Measurements from ENCODE around the gene ABTB1. TPM values are rescaled to one million over a fixed set of nuclear protein-coding genes. Genes with fewer than 3 reads are reported as not detected.

Gene ABTB1
- total and polyA plus RNA-seq, 2 of the 13 experiments (the other 11 are each of a cell fraction or from before 2014, with no cell fraction given), result 0.42 to 14.5 TPM

GRCh38 chr3:127714866-127715265 is 42.1 kb downstream of the ABTB1 start:
- DNase-seq (ENCODE audit: low spot score) (no peak), FAIRE-seq (no peak), ATAC-seq (no peak)
- no peaks in the 10 kb centered on the region for H3K4me1 ChIP-seq (ENCODE audit: insufficient read depth, low read length)
- WGBS (ENCODE audit: low lambda C conversion rate), result 0% methylated on average over 1 of the region's 5 CpGs
- no peak overlapping the region for H3K27ac ChIP-seq (ENCODE audit: extremely low read length, insufficient read depth, low read length)
- no peak overlapping the region for H2AFZ ChIP-seq (ENCODE audit: low read length)
- no peaks in the 10 kb centered on the region for H3K79me2 ChIP-seq (ENCODE audit: insufficient read depth, low read length)
- no peak overlapping the region for H3K4me2 ChIP-seq (ENCODE audit: low read depth, low read length)
- no peak overlapping the region for H3K9ac ChIP-seq (ENCODE audit: insufficient read depth, low read depth, low read length)
- ChIA-PET CTCF (ENCODE audit: low intra/inter-chr PET ratio, low total read pairs) (no interaction called here), POLR2A (no interaction called here)
- intact Hi-C loops (cut with micrococcal nuclease; ENCODE audit: unreplicated experiment), result no loop called here
- in situ Hi-C loops (cut with HindIII; ENCODE audit: extremely low pct_ligation_motif_present, low pct_unique_long_range_greater_than_20kb), result no loop called here
- peaks cover 6 to 48% of the 10 kb centered on the region in 2 experiments for H3K27me3 ChIP-seq (ENCODE audit: control insufficient read depth in 1 of 2, insufficient read depth in 2 of 2, low read length in 2 of 2)
- no peaks in the 10 kb centered on the region for H3K36me3 ChIP-seq (replicated peaks in 1 of 2; ENCODE audit: control insufficient read depth in 1 of 2, insufficient read depth in 2 of 2, low read length in 2 of 2)
- BruUV-seq (replicated peaks), result no TSS peak
- H3K9me3 ChIP-seq (ENCODE audit: low read length), result no peaks in the 10 kb centered on the region
- TF ChIP-seq ZNF564 (CRISPR knock-in tag; IDR thresholded peaks at IDR 0.05) (no peak), SIN3A (IDR thresholded peaks at IDR 0.05; ENCODE audit: borderline replicate concordance, low read depth, low read length) (no peak), ZNF331 (CRISPR knock-in tag; IDR thresholded peaks at IDR 0.05) (no peak), ZFP90 (CRISPR knock-in tag; IDR thresholded peaks at IDR 0.05; ENCODE audit: borderline replicate concordance) (no peak)
- H4K20me1 ChIP-seq (ENCODE audit: insufficient read depth, low read length), result no peaks in the 10 kb centered on the region
- no peak overlapping the region for H3K4me3 ChIP-seq (replicated peaks in 1 of 3; ENCODE audit: insufficient read depth in 1 of 3, low read depth in 2 of 3, low read length in 3 of 3)

- WGBS (ENCODE audit: low lambda C conversion rate), result 15% methylated on average over 8 of the region's 8 CpGs
- ATAC-seq (no peak), FAIRE-seq (no peak), DNase-seq (ENCODE audit: low spot score) (no peak)
- Histone ChIP-seq H4K20me1 (ENCODE audit: insufficient read depth, low read length) (no peaks in the 10 kb centered on the region), H3K27ac (ENCODE audit: extremely low read length, insufficient read depth, low read length) (no peak overlapping the region), H3K9ac (ENCODE audit: insufficient read depth, low read depth, low read length) (no peak overlapping the region), H2AFZ (ENCODE audit: low read length) (no peak overlapping the region), H3K4me2 (ENCODE audit: low read depth, low read length) (no peak overlapping the region), H3K27me3 (ENCODE audit: control insufficient read depth in 1 of 2, insufficient read depth in 2 of 2, low read length in 2 of 2) (peaks cover 4 to 49% of the 10 kb centered on the region in 2 experiments), H3K36me3 (replicated peaks in 1 of 2; ENCODE audit: control insufficient read depth in 1 of 2, insufficient read depth in 2 of 2, low read length in 2 of 2) (no peaks in the 10 kb centered on the region), H3K9me3 (ENCODE audit: low read length) (no peaks in the 10 kb centered on the region), H3K79me2 (ENCODE audit: insufficient read depth, low read length) (no peaks in the 10 kb centered on the region), H3K4me3 (replicated peaks in 1 of 3; ENCODE audit: insufficient read depth in 1 of 3, low read depth in 2 of 3, low read length in 3 of 3) (no peak overlapping the region), H3K4me1 (ENCODE audit: insufficient read depth, low read length) (no peaks in the 10 kb centered on the region)
- TF ChIP-seq, protein P1, sequence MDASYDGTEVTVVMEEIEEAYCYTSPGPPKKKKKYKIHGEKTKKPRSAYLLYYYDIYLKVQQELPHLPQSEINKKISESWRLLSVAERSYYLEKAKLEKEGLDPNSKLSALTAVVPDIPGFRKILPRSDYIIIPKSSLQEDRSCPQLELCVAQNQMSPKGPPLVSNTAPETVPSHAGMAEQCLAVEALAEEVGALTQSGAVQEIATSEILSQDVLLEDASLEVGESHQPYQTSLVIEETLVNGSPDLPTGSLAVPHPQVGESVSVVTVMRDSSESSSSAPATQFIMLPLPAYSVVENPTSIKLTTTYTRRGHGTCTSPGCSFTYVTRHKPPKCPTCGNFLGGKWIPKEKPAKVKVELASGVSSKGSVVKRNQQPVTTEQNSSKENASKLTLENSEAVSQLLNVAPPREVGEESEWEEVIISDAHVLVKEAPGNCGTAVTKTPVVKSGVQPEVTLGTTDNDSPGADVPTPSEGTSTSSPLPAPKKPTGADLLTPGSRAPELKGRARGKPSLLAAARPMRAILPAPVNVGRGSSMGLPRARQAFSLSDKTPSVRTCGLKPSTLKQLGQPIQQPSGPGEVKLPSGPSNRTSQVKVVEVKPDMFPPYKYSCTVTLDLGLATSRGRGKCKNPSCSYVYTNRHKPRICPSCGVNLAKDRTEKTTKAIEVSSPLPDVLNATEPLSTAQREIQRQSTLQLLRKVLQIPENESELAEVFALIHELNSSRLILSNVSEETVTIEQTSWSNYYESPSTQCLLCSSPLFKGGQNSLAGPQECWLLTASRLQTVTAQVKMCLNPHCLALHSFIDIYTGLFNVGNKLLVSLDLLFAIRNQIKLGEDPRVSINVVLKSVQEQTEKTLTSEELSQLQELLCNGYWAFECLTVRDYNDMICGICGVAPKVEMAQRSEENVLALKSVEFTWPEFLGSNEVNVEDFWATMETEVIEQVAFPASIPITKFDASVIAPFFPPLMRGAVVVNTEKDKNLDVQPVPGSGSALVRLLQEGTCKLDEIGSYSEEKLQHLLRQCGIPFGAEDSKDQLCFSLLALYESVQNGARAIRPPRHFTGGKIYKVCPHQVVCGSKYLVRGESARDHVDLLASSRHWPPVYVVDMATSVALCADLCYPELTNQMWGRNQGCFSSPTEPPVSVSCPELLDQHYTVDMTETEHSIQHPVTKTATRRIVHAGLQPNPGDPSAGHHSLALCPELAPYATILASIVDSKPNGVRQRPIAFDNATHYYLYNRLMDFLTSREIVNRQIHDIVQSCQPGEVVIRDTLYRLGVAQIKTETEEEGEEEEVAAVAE (CRISPR knock-in tag; IDR thresholded peaks at IDR 0.05; ENCODE audit: borderline replicate concordance), result no peak
- TF ChIP-seq WIZ (CRISPR knock-in tag; IDR thresholded peaks at IDR 0.05), result no peak
- TF ChIP-seq NFE2L1 (CRISPR knock-in tag; IDR thresholded peaks at IDR 0.05; ENCODE audit: borderline replicate concordance), result no peak
- TF ChIP-seq THYN1 (CRISPR knock-in tag; IDR thresholded peaks at IDR 0.05; ENCODE audit: borderline replicate concordance, low read depth), result no peak
- no peak for TF ChIP-seq FOSL2 (CRISPR knock-in tag; IDR thresholded peaks at IDR 0.05)
- in situ Hi-C loops (cut with HindIII; ENCODE audit: extremely low pct_ligation_motif_present, low pct_unique_long_range_greater_than_20kb) (no loop called here), intact Hi-C loops (cut with micrococcal nuclease; ENCODE audit: unreplicated experiment) (no loop called here)
- CTCF ChIA-PET (ENCODE audit: low intra/inter-chr PET ratio, low total read pairs), result no interaction called here
- no TSS peak for BruUV-seq (replicated peaks)
- POLR2A ChIA-PET, result no interaction called here
Observed at GRCh38 chr3:127715532-127715931, 42.8 kb downstream of the ABTB1 start.

Data from HepG2 (cell line).